Activated CD4-positive, alpha-beta T cell treated with anti-CD3 and anti-CD28 coated beads, Interleukin-10, Interleukin-2, amounts not matched to agents 100 ng/mL and 50 ng/mL, durations not matched to agents 16 hours and 8 hours (primary cell): ENCODE results near the gene CRK.
A peak's percentile ranks its signal among the peaks of the same experiment; 100 is the strongest.
"Not testable (repeated sequence)": the region's sequence is repeated elsewhere in the genome, so short reads cannot be mapped to it uniquely, and the experiment has no call there.

Experiments used
- DNase-seq: peaks from one replicate; pipeline ENCODE4 v3.0.0-alpha.2; 2020

CRK gene

DNA sequence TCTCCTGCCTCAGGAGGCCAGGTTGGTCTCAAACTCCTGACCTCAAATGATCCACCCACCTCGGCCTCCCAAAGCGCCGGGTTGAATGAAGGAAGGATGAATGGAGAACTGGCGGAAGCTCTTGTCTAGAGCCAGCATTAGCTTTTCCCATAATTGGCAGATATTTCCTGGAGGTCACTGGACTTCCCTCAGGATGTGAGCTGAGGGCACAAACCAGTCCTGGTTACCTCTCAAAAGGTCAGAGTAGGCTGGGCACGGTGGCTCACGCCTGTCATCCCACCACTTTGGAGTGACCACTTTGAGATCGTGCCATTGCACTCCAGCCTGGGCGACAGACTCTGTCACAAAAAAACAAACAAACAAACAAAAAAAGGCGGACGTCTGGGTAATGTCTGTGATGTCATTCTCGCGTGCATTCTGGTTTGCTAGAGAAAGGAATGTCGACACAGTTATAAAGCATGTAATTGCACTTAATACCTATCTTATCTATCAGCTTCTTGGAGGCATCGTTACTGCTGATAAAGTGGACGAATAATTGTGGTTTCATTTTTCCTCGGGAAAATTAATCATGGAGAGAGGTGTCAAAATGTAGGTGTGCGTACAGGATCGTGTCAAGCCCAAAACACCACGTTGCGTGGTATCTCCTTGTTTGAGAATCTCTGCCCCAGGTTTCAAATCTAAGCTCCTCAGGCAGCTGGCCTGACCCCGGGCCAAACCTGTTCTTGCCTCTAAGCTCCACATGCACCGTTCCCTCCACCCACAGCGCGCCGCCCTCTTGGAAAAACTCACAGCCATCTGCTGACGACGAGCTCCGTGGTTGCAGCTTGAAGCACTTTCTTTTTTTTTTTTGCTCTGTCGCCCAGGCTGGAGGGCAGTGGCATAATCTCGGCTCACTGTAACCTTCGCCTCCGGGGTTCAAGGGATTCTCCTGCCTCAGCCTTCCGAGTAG lies 6.4 kb upstream of the CRK start:
- DNase-seq: peak; percentile 28

DNA sequence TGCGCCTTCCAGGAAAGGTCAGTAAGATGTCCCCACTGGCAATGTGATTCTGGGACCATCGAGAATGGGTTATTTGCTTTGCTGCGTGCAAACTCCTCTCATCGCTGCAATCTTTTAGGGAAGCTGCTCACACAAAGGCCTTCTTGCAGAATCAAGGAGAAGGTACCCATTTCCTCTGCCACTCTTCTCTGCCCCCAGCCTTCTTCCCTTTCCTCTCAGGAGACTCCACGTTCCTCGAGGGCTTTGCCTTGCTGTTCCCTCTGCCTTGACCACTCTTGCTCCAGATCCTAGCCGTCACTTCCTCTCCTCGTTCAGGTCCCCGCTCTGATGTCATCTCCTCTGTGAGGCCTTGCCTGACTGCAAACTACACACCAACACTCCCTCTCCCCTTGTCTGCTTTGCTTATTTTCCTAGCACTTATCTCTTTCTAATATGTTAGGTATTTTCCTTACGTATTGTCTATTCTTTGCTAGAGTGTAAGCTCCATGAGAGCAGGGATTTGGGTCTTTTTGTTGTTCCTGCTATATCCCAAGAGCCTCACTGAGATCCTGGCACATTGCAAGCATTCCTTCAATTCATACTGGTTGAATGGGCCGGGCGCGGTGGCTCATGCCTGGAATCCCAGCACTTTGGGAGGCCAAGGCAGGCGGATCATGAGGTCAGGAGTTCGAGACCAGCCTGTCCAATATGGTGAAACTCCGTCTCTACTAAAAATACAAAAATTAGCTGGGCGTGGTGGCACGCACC lies 5.3 kb upstream of the CRK start:
- DNase-seq: no peak

DNA sequence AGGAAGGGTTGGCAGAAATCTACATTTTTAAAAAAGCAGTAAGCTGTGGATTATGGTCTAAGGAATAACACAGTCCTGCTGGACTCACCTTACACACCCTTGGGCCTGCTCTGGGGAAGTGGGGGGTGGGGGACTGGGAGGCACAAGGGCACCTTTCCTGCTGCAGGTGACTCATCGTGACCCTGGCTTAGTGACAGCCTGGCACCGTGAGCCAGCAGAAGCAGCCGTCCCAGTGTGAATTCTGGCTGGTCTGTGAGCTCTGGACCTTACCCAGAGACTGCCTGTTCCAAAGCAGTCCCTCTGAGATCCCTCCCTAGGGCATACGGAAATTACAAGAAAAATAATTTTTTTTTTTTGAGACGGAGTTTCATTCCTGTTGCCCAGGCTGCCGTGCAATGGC lies 4.2 kb upstream of the CRK start:
- no peak for DNase-seq

DNA sequence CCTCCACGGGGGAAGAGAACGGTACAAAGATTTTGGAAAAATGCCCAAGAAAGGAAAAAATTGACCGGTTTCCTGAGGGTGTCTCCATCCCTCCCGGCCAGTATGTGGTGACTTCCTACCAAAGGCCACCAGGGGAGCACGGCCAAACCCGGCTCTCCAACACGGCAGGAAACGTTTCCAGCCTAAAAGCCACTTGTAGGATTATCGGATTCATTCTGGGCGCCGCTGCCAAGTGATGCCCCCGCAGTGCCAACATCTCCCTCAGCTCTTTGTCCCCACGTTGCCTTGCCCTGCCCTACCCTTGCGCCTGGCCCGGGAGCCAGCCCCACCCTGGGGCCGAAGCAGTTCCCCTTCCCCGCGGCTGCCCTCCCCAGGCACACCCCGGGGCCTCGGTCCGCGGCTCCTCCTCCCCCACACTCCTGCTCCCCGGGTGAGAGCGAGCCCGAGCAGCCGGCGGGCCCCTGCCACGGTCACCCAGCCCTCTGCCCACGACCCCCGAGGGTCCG lies 688 bp downstream of the CRK start:
- DNase-seq: peak; percentile 56

DNA sequence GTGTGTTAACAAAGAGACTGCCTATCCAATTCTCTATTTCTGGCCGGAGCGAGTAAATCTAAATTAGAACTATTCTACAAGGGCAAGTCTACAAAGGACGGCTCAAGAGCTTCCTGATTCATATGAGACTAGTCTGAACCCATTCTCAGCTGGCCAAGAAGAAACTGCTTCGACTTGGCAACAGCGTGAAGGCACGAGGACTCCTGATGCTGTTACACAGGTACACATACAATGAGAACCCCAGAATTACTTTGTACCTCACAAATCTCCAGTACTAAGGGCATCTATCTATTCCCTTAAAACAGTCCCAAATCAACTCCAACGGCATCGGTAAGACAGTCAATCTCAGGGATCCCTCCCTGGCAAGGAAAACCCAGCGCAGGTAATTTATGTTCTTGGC lies 1.5 kb downstream of the CRK start:
- DNase-seq: no peak

DNA sequence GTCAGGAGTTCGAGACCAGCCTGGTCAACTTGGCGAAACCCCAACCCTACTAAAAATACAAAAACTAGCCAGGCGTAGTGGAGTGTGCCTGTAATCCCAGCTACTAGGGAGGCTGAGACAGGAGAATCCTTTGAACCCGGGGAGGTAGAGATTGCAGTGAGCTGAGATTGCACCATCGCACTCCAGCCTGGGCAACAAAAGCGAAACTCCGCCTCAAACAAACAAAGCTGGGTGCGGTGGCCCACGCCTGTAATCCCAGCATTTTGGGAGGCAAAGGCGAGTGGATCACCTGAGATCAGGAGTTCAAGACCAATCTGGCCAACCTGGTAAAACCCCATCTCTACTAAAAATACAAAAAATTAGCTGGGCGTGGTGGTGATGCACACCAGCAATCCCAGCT lies 2.3 kb downstream of the CRK start:
- DNase-seq: not testable (repeated sequence)

DNA sequence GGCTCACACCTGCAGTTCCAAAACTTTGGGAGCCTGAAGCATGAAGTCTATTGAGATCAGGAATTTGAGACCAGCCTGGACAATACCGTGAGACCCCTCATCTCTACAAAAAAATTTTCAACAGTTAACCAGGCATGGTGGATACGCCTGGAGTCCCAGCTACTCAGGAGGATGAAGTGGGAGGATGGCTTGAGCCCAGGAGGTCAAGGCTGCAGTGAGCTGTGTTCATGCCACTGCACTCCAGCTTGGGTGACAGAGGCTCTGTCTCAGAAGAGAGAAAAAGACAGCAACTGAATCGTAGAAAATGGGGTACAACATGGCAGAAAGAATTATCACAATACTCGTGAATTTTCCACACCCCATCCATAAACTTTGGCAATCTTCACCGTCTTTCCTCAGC lies 3.2 kb downstream of the CRK start:
- no peak for DNase-seq

DNA sequence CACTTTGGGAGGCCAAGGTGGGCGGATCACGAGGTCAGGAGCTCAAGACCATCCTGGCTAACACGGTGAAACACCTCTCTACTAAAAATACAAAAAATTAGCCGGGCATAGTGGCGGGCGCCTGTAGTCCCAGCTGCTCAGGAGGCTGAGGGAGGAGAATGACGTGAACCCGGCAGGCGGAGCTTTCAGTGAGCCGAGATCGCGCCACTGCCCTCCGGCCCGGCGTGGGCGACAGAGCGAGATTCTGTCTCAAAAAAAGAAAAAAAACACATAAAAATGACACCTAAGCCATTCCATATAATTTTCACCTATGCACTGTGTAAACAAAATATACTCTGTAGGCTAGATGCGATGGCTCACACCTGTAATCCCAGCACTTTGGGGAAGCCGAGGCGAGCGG lies 5.8 kb downstream of the CRK start:
- DNase-seq: not testable (repeated sequence)

DNA sequence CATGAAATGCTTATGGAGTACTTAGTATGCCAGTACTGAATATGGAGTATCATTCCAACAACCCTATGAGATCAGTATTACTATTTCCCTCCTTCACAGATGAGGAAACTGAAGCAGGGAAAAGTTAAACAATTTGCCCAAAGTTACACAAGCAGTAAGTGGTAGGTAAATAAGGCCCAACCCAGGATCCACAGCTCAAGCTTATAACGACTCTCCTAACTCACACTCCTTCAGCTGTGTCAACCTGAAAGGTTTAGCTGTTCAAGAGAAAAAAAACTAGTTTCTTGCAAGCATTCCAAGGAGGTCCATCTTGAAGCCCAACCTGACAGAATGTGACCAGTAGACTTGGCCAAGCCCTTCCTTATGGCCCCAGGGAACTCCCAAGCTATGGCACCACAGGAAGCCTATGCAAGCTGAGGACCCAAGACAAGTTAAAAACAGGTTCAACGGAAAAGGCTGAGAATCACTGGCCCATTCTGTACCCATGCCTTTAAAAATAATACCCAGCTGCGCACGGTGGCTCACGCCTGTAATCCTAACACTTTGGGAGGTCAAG lies 6.5 kb downstream of the CRK start:
- no peak for DNase-seq

DNA sequence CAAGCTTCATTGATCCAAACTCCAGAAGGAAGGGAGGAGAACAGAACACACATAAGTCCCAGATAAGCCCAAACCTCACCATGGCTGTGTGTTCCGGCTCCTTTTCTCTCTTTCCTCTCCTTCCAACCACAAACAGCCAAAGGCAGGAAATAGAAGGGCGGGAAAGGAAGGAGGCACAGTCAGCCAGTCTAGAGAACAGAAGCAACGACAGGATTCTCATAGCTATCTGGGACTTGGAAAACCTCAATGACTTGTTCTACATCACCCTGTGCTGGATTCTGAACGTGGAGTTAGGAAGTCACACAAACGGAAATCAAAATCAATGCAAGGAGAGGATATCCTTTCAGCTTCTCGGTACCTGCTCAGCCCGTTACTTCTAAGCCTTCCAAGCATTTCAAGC lies 9.0 kb downstream of the CRK start:
- DNase-seq: no peak

DNA sequence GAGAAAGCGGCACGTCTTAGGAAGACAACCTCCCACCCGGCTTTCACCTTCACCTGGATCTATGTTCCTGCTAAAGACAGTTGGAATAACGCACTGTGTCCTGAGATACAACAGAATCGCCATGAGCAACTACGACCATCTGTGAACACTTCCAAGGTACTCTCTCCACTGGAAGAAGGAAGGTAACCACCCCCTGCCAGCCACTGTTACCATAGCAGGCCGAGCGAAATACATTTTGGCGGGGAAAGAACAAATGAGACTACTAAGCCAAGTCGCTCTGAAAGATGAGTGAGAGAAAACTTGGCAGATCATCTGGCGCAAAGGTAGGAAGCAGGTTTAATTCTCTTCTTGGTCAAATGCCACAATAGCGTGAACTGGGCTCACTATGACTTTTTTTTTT lies 9.8 kb downstream of the CRK start:
- no peak for DNase-seq

DNA sequence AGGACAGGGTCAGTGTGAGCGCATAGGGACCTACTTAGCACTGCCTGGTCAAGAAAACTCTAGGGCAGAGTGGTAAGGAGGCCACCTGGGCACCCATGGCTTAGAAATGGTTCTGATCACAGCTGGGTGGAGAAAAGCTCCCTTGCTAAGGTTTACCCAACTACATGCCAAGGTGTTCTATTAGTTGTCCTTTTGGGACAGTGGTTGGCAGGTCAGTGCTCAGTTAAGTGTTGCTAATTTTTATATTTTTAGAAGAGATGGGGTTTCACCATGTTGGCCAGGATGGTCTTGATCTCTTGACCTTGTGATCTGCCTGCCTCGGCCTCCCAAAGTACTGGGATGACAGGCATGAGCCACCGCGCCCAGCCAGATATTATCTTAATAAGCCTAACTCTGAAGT lies 10.3 kb downstream of the CRK start:
- not testable (repeated sequence) for DNase-seq

DNA sequence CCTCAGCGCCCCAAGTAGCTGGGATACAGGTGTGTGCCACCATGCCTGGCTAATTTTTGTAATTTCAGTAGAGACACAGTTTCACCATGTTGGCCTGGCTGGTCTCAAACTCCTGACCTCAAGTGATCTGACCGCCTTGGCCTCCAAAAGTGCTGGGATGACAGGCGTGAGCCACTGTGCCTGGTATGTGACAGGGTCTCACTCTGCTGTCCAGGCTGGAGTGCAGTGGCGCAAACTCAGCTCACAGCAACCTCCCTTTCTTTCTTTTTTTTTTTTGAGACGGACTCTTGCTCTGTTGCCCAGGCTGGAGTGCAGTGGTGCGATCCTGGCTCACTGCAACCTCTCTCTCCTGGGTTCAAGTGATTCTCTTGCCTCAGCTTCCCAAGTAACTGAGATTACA lies 13.3 kb downstream of the CRK start:
- DNase-seq: not testable (repeated sequence)

DNA sequence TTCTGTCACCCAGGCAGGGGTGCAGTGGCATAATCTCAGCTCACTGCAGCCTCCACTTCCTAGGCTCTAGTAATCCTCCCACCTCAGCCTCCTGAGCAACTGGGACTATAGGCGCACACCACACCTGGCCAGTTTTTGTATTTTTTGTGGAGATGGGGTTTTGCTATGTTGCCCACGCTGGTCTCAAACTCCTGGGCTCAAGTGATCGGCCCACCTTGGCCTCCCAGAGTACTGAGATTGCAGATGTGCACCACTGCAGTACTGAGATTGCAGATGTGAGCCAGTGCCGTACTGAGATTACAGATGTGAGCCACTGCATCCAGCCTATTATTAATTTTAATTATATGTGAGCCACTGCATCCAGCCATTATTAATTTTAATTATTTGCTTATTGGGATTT lies 13.8 kb downstream of the CRK start:
- DNase-seq: no peak

DNA sequence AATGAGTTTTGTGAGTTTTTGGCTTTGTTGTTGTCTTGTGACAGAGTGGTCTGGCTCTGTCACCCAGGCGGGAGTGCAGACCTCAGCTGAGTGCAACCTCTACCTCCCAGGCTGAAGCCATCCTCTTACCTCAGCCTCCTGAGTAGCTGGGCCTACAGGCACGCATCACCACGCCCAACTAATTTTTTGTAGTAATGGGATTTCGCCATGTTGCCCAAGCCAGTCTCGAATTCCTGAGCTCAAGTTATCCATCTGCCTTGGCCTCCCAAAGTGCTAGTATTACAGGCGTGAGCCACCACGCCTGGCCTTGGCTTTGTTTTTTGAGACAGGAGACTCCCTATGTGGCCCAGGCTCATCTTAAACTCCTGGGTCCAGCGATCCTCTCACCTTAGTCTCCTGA lies 15.1 kb downstream of the CRK start:
- no peak for DNase-seq

DNA sequence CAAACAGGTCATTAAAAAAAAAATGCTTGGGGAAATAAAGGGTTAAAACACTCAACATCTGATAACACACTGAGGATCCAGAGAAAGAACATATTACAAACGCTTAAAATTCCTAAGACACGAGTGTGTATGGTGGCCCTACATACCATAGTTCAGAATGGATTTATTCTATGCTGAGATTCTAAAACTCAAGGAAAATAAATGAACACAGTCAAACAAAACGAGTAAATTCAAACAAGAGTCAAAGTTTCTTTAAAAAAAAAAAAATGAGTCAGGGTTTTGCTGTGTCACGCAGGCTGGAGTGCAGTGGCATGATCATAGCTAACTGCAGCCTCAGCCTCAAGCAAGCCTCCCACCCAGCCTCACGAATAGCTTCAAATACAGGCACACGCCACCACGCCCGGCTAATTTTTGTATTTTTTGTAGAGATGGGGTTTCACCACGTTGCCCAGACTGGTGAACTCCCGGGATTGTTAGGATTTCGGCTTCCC lies 17.4 kb downstream of the CRK start:
- DNase-seq: no peak

DNA sequence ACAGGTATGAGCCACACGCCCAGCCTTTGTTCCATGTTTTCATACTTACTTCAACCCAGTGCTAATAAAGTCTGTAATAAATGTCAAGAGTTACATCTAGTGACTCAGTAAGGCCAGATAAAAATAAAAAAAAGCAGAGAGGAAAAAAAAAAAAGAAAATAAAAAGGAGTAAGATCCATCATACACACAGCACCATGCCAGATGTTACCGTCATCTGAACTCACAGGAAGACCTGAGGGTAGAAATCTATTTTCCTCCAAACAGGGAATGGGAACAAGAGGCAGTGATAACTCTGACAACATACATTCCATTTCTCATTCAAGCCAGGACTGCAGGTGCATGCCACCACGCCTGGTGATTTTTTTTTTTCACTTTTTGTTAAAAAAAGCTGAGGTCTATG lies 20.7 kb downstream of the CRK start:
- no peak for DNase-seq

DNA sequence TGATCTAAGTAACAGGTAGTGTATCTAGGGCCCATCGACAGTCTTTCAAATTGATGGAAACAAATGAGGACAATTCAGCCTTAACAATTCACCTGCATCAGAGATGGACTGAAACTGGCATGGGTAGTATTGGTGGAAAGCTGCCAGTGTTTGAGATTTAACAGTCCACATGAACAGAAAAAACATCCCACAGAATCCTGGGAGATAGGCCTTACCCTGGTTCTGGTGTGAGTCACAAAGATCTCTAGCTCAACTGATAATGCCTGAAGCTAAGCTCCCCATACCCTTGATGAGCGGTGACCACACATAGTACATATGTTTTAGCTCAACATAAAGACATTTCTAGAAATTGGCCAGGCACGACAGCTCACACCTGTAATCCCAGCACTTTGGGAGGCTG lies 21.9 kb downstream of the CRK start:
- no peak for DNase-seq

DNA sequence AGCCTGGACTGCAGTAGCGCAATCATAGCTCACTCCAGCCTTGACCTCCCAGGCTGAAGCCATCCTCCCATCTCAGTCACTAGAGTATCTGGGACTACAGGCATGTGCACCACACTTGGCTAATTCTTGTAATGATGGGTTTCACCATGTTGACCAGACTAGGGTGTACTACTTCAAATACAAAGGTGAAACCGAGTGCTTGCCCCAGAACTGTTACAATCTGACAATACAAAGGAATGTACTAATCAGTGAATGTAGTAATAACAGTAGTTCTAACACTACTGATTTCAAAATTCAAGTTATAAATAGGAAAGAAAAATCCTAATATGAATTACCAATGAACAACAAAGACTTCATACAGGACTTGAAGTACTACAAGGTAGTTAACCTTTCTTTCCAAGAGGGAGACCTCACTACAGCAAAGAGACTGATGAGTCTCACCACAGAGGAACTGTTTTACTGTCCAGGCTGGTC lies 24.4 kb downstream of the CRK start:
- DNase-seq: peak; percentile 56

DNA sequence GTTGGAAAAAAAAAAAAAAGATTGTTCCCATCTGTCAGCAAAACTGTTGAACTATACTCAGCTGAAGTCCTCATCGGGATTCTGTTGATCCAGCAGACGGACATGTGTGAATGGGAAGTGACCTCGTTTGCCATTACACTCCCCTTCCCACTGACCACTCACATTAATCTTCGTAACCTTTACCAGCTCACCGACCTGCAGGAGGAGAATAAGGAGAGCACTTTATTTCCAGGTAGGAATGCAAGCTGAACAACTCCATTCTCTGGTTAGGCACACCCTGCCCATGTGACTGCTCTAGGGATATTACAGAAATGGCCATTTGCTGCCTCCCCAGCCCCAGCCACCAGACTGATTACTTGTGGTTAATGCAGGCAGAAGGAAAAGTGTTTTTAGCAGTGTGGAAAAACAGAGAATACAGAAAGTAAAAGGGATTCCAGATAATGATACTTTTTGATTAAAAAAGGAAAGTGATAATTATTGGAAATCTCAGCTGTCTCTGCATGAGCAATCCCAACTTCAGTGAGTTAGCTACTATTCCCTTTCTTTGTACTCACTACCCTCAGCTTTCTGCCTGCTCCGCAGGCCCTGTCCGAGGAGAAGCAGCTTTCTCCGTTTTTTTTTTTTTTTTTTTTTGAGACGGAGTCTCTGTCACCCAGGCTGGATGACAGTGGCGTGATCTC lies 32.4 kb downstream of the CRK start:
- no peak for DNase-seq

DNA sequence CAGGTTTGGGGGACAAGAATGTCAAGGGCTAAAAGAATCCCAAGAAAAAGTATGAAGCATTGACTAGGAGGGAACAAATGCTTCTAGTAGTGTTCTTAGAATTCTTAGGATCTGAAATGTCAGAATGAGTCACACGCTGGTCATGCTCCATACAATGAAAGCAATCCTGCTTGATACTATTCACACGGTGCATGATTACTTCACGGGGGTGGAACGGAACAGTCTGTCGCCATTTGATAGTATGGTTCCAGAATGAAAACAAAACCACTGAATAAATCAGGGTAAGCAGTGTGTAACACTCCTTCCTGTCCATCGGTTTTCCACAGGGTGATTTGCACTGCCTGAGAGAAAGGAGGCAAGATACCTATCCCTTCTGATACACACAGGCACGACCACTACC lies 33.1 kb downstream of the CRK start:
- no peak for DNase-seq

DNA sequence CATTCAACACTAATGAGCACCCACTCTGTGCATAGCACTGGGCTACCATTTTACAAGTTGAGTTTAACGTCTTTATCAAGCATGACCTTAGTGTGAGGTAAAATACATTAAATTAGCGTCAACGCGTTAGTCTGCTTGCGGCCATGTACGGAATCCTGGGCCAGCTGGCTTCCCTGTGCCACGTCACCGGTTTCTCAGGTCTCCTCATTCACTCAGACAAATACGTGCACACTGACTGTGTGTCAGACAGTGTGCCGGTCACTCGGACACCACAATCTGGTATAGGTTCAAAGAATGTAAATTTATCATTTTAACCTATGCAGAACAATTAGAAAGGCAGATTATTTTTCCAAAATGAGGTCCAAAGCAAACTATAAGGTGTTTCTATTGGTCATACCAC lies 34.6 kb downstream of the CRK start:
- DNase-seq: no peak

DNA sequence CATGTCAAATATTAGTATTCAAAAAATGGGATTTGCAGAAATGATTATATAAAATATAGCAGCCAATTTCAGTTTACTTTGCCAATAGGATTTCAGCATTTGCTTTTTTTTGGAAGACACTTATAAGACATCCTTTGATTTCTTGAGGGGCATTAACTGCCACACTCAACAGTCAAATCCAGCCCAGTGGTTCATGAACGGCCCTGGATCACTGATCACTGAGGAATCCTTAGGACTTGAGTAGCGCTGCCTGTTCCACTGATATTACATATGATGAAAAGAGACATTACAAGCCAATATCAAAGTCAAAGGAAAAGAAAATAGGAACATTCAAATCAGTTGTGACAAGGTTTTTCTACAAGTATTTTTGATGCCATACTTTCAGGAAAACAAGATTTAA lies 35.1 kb downstream of the CRK start:
- no peak for DNase-seq
